ENCODE data around the gene CEP89.

DNA sequence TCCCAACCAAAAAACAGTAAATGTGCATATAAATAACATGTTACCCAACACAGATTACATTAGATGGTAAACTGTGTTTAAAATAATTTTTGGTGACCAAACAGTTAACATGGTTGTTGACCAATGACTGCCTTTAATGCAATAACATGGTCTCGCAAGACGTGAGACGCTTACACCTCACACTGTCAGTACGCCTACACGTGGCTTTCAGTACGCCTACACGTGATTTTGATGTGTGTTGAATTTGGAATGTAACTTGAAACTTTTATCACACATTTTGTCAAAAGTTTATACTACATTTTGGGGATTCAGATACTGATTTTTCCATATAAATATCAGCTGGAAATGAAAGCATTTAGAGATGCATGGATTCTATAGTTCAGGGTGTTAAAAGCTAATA is 134.2 kb downstream of the CEP89 start:
- TF ChIP-seq CTCF (IDR thresholded peaks at IDR 0.05) = no peak
- no peak for TF ChIP-seq POLR2A (IDR thresholded peaks at IDR 0.05)
- no peak for TF ChIP-seq EP300 (IDR thresholded peaks at IDR 0.05)
- TF ChIP-seq POLR2AphosphoS5 (IDR thresholded peaks at IDR 0.05) = no peak
